ENCODE measurements around the gene PNPLA7.

DNA sequence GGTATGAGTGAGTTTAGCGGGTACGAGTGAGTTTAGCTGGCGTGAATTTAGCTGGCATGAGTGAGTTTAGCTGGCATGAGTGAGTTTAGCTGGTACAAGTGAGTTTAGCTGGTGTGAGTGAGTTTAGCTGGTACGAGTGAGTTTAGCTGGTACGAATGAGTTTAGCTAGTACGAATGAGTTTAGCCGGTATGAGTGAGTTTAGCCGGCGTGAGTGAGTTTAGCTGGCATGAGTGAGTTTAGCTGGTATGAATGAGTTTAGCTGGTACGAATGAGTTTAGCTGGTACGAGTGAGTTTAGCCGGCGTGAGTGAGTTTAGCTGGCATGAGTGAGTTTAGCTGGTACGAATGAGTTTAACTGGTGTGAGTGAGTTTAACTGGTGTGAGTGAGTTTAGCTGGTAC is 41.0 kb downstream of the PNPLA7 start:
- TF ChIP-seq, protein P1, sequence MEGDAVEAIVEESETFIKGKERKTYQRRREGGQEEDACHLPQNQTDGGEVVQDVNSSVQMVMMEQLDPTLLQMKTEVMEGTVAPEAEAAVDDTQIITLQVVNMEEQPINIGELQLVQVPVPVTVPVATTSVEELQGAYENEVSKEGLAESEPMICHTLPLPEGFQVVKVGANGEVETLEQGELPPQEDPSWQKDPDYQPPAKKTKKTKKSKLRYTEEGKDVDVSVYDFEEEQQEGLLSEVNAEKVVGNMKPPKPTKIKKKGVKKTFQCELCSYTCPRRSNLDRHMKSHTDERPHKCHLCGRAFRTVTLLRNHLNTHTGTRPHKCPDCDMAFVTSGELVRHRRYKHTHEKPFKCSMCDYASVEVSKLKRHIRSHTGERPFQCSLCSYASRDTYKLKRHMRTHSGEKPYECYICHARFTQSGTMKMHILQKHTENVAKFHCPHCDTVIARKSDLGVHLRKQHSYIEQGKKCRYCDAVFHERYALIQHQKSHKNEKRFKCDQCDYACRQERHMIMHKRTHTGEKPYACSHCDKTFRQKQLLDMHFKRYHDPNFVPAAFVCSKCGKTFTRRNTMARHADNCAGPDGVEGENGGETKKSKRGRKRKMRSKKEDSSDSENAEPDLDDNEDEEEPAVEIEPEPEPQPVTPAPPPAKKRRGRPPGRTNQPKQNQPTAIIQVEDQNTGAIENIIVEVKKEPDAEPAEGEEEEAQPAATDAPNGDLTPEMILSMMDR (CRISPR knock-in tag; IDR thresholded peaks at IDR 0.05) = no peak
- TF ChIP-seq TBP (CRISPR knock-in tag; IDR thresholded peaks at IDR 0.05) (no peak), CBX1 (IDR thresholded peaks at IDR 0.05; ENCODE audit: low read depth) (no peak)
- TF ChIP-seq, protein P2, sequence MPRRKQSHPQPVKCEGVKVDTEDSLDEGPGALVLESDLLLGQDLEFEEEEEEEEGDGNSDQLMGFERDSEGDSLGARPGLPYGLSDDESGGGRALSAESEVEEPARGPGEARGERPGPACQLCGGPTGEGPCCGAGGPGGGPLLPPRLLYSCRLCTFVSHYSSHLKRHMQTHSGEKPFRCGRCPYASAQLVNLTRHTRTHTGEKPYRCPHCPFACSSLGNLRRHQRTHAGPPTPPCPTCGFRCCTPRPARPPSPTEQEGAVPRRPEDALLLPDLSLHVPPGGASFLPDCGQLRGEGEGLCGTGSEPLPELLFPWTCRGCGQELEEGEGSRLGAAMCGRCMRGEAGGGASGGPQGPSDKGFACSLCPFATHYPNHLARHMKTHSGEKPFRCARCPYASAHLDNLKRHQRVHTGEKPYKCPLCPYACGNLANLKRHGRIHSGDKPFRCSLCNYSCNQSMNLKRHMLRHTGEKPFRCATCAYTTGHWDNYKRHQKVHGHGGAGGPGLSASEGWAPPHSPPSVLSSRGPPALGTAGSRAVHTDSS (CRISPR knock-in tag; conservative IDR thresholded peaks at IDR 0.05) = no peak

Data from HepG2 (cell line).